ENCODE measurements around the gene MRGPRF. TPM values are rescaled to one million over a fixed set of nuclear protein-coding genes. Genes with fewer than 3 reads are reported as not detected.

MRGPRF gene
- total and polyA plus RNA-seq, 2 of the 8 experiments (the other 6 are each of a cell fraction or from before 2014, with no cell fraction given) = 7.5 to 11.0 TPM

DNA sequence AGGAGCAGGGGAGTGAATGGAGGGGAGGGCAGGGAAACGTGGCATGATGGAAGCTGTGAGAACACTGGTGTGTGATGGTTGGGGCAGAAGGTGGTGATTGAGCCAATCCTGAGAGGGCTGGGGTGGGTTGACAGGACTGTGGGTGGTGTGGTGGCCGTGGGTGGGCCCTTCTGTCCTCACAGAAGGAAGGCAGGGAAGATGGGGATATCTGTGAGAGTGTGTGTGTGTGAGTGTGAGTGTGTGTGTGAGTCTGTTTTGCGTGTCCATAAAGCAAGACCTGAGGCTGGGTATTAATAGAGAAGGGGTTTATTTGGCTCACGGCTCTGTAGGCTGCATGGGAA is 48.6 kb upstream of the MRGPRF start:
- Histone ChIP-seq H3K23ac (ENCODE audit: insufficient read length) (no peak overlapping the region), H2BK120ac (replicated peaks; ENCODE audit: low read depth, low read length) (no peak overlapping the region), H3K23me2 (ENCODE audit: low read depth, low read length) (peaks cover 3% of the 10 kb centered on the region; the same call in 1 of the 2 replicates), H2BK12ac (ENCODE audit: low read depth, low read length) (no peak overlapping the region), H3K79me1 (ENCODE audit: low read depth, low read length) (peaks cover 18% of the 10 kb centered on the region), H2BK20ac (ENCODE audit: low read length) (no peak overlapping the region), H4K91ac (replicated peaks; ENCODE audit: insufficient read length, low read length) (no peak overlapping the region), H3K27ac (ENCODE audit: low read depth, low read length) (no peak overlapping the region), H3K9me3 (ENCODE audit: insufficient read depth in 2 of 2, low read depth in 1 of 2, low read length in 1 of 2) (no peaks in the 10 kb centered on the region), H2AK5ac (ENCODE audit: low read depth, low read length) (no peak overlapping the region), H2AFZ (ENCODE audit: low read length) (no peak overlapping the region), H3K9ac (replicated peaks in 1 of 4; ENCODE audit: extremely low read depth in 1 of 4, low read depth in 3 of 4, low read length in 3 of 4) (no peak overlapping the region), H3K14ac (ENCODE audit: insufficient read length) (no peak overlapping the region), H3K36me3 (ENCODE audit: control insufficient read depth in 2 of 4, insufficient read depth in 4 of 4, low read length in 3 of 4) (peaks cover 0 to 8% (median 3%) of the 10 kb centered on the region in 4 experiments; a peak in 4 of 8 replicates), H3K18ac (ENCODE audit: extremely low read depth, low read length) (no peak overlapping the region), H4K20me1 (replicated peaks in 1 of 2; ENCODE audit: control insufficient read depth in 1 of 2, insufficient read depth in 2 of 2, low read length in 2 of 2) (peaks cover 6 to 36% of the 10 kb centered on the region in 2 experiments), H4K5ac (ENCODE audit: insufficient read length, low read depth, low read length) (no peak overlapping the region), H3K79me2 (ENCODE audit: control insufficient read depth in 1 of 2, insufficient read depth in 2 of 2, low read length in 2 of 2) (no peaks in the 10 kb centered on the region; a peak in 1 of 4 replicates), H3K4me3 (ENCODE audit: extremely low read depth in 1 of 4, insufficient read depth in 2 of 4, low read depth in 3 of 4, low read length in 4 of 4) (no peak overlapping the region), H2BK15ac (ENCODE audit: low read length) (no peak overlapping the region), H3K27me3 (replicated peaks in 1 of 4; ENCODE audit: control insufficient read depth in 3 of 4, extremely low read depth in 1 of 4, insufficient read depth in 3 of 4, low read length in 3 of 4) (no peaks in the 10 kb centered on the region), H3K4me1 (replicated peaks in 1 of 4; ENCODE audit: control insufficient read depth in 3 of 4, insufficient read depth in 4 of 4, low read length in 3 of 4) (no peaks in the 10 kb centered on the region; a peak in 1 of 7 replicates), H2BK5ac (ENCODE audit: low read depth, low read length) (no peak overlapping the region), H3K4ac (replicated peaks; ENCODE audit: insufficient read length, low read depth, low read length) (no peak overlapping the region), H3K4me2 (ENCODE audit: insufficient read depth in 1 of 2, low read depth in 2 of 2, low read length in 2 of 2) (no peak overlapping the region), H3K56ac (replicated peaks; ENCODE audit: insufficient read length, low read depth, low read length) (no peak overlapping the region), H4K8ac (ENCODE audit: extremely low read depth, insufficient read depth, low read length) (no peak overlapping the region)
- 84% methylated on average over 4 of the region's 4 CpGs; no CpG with 5 or more reads in 1 of the 2 experiments for WGBS, 2 experiments (ENCODE audit: extremely low coverage in 1 of 2, insufficient coverage in 1 of 2, insufficient read length in 1 of 2, insufficient replicate concordance in 2 of 2, low coverage in 1 of 2, low lambda C conversion rate in 2 of 2, missing lambda C conversion rate in 1 of 2)
- POLR2A ChIA-PET (ENCODE audit: partially characterized antibody) = interaction anchor here (1.3 to 1.7 kb wide), 2 partner anchors 10 to 33 kb away, joined by 3 read pairs; no protein-coding TSS in a partner anchor
- CTCF ChIA-PET (ENCODE audit: partially characterized antibody) = no interaction called here
- DNase-seq (ENCODE audit: low read depth in 1 of 2, low spot score in 2 of 2) = no peak
- FAIRE-seq = no peak
- TF ChIP-seq POU5F1 (IDR thresholded peaks at IDR 0.05; ENCODE audit: low read depth, low read length) (no peak), EGR1 (IDR thresholded peaks at IDR 0.05; ENCODE audit: borderline replicate concordance, low read depth, low read length) (no peak), TCF12 (IDR thresholded peaks at IDR 0.05; ENCODE audit: low read depth, low read length) (no peak), CBX5 (IDR thresholded peaks at IDR 0.05; ENCODE audit: low read depth, low read length) (no peak), RXRA (IDR thresholded peaks at IDR 0.05; ENCODE audit: insufficient read depth, low read depth, low read length) (no peak), SAP30 (IDR thresholded peaks at IDR 0.05; ENCODE audit: insufficient read depth, insufficient replicate concordance, low read length) (no peak), POLR2AphosphoS5 (IDR thresholded peaks at IDR 0.05; ENCODE audit: low read depth, low read length) (no peak), SIX5 (IDR thresholded peaks at IDR 0.05; ENCODE audit: low read depth, low read length) (no peak), CHD2 (IDR thresholded peaks at IDR 0.05; ENCODE audit: low read length) (no peak), CBX8 (IDR thresholded peaks at IDR 0.05; ENCODE audit: borderline replicate concordance, low read depth, low read length) (no peak), SRF (IDR thresholded peaks at IDR 0.05; ENCODE audit: low read depth, low read length) (no peak)
- TF ChIP-seq, protein P1, sequence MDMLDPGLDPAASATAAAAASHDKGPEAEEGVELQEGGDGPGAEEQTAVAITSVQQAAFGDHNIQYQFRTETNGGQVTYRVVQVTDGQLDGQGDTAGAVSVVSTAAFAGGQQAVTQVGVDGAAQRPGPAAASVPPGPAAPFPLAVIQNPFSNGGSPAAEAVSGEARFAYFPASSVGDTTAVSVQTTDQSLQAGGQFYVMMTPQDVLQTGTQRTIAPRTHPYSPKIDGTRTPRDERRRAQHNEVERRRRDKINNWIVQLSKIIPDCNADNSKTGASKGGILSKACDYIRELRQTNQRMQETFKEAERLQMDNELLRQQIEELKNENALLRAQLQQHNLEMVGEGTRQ (IDR thresholded peaks at IDR 0.05; ENCODE audit: low read length) = no peak
- TF ChIP-seq, protein P2, sequence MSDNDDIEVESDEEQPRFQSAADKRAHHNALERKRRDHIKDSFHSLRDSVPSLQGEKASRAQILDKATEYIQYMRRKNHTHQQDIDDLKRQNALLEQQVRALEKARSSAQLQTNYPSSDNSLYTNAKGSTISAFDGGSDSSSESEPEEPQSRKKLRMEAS (IDR thresholded peaks at IDR 0.05) = no peak

All from H1 (cell line).